GM18526 (cell line): ENCODE results near the gene TGFBR3.

Experiments used
- POLR2A ChIP-seq: IDR thresholded peaks from 3 replicates; pipeline ENCODE4 v1.6.1; 2011; ENCODE audit not compliant: insufficient read length; ENCODE audit errors: extremely low read depth

TGFBR3 gene

GRCh38 chr1:91651661-91652071, 234.3 kb downstream of the TGFBR3 start:
- TF ChIP-seq POLR2A = no peak

GRCh38 chr1:91651243-91651642, 234.7 kb downstream of the TGFBR3 start:
- no peak for TF ChIP-seq POLR2A

GRCh38 chr1:91650764-91651163, 235.2 kb downstream of the TGFBR3 start:
- TF ChIP-seq POLR2A = no peak

- no peak for TF ChIP-seq POLR2A
Observed at GRCh38 chr1:91647061-91647460, 238.9 kb downstream of the TGFBR3 start.

GRCh38 chr1:91645031-91645430, 240.9 kb downstream of the TGFBR3 start:
- TF ChIP-seq POLR2A = no peak

- no peak for TF ChIP-seq POLR2A
Observed at GRCh38 chr1:91643431-91643830, 242.5 kb downstream of the TGFBR3 start.

- no peak for TF ChIP-seq POLR2A
Observed at GRCh38 chr1:91640877-91641526, 244.9 kb downstream of the TGFBR3 start.

- TF ChIP-seq POLR2A = no peak
Observed at GRCh38 chr1:91637539-91637994, 248.4 kb downstream of the TGFBR3 start.

- no peak for TF ChIP-seq POLR2A
Observed at GRCh38 chr1:91635763-91636162, 250.2 kb downstream of the TGFBR3 start.

GRCh38 chr1:91633438-91633837, 252.5 kb downstream of the TGFBR3 start:
- no peak for TF ChIP-seq POLR2A

GRCh38 chr1:91631718-91632330, 254.1 kb downstream of the TGFBR3 start:
- no peak for TF ChIP-seq POLR2A

- TF ChIP-seq POLR2A = no peak
Observed at GRCh38 chr1:91630803-91631202, 255.1 kb downstream of the TGFBR3 start.
